ENCODE measurements around the gene DGKQ.

Gene DGKQ

GRCh38 chr4:961351-962230 is 11.8 kb downstream of the DGKQ start:
- DNase-seq (ENCODE audit: low spot score) = no peak

DNA sequence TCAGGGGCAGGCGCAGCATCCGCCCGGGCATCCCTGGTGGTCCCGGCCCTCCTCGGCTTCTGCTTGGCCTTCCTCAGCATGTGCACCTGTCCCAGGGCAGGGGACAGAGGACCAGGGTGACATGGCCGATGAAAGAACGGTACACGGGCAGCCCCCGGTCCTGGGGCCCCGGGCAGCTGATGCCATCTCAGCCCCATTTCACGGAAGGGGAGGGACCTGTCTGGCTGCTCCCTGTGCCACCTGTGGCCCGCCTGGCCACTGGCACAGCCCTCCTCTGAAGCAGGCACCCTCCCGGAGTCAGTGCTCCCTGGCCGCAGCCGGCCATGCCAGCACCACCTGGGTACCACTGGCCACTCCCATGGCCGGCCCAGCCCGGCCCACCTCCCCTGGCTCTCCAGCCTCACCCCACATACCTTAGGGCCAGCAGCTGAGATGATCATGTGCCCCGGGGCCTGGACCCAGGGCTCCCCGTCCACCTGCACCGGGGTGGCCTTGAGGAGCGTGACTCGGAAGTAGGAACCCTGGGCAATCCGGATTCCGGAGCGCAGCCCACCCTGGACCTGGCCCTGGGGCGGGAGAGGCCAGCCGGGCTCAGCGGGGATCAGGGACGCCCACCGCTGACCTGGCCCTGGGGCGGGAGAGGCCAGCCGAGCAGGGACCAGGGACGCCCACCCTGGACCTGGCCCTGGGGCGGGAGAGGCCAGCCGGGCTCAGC is 12.6 kb downstream of the DGKQ start:
- no peak for DNase-seq (ENCODE audit: low spot score)

DNA sequence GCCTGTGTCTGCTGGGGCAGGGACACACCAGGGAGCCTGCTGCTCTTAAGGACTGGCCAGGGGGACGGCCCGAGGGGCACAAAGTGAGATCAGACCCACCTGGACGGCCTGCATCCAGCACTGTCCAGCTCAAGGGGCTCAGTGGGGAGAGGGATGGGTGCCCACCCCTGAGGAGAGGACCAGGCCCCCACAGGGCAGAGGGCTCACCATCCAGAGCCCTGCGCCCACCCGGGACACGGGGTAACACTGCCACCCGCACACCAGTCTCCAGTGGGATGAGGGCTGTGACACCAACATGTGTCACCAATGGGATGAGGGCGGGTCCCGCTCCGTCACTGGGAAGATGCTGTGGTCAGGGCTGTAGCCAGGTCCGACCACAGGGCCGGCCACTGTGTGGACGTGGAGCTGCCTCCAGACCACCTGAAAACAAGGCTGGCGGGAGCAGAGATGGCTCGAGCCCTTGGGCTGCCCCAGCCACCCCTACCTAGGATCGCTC is 13.2 kb downstream of the DGKQ start:
- DNase-seq (ENCODE audit: low spot score) = no peak

DNA sequence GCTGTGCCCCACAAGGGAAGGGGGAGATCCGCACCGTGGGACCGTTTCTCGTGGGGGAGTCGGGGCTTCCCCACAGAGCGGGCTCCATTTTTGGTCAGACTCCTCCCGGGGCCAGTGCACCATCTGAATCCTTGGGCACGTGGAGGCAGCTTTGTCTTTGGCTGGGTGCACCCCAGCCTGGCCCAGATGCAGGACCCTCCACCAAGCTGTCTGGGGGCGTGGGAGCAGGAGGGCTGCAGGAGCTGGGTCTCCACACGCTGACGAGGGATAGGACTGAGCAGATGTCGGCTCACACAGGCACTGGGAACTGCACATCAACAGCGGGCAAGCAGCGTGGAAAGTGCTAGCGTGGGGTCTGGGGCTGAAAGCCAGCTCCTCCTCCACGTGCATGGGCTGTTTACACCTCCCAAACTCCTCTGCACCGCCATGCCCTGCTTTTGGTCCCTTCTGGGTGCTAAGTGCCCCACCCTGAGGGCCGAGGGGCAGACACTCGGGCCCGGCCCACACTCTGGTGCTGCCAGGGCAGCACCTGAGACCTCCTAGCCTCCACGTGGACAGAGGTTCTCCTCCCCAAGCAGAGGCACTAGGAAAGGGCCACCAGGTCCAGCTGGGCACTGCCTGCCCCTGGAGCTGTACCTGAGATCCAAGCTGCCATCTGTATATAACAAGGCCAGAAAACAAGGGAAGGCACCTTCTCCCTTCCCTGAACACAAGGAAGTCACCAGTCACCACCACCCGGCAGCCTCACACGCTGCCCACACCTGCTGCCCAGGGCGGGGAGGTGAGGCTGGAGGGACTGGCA is 13.8 kb downstream of the DGKQ start:
- no peak for DNase-seq (ENCODE audit: low spot score)

- no peak for DNase-seq (ENCODE audit: low spot score)
Measured at GRCh38 chr4:958696-959337, 14.6 kb downstream of the DGKQ start.

- no peak for DNase-seq (ENCODE audit: low spot score)
Measured at GRCh38 chr4:958314-958665, 15.1 kb downstream of the DGKQ start.

DNA sequence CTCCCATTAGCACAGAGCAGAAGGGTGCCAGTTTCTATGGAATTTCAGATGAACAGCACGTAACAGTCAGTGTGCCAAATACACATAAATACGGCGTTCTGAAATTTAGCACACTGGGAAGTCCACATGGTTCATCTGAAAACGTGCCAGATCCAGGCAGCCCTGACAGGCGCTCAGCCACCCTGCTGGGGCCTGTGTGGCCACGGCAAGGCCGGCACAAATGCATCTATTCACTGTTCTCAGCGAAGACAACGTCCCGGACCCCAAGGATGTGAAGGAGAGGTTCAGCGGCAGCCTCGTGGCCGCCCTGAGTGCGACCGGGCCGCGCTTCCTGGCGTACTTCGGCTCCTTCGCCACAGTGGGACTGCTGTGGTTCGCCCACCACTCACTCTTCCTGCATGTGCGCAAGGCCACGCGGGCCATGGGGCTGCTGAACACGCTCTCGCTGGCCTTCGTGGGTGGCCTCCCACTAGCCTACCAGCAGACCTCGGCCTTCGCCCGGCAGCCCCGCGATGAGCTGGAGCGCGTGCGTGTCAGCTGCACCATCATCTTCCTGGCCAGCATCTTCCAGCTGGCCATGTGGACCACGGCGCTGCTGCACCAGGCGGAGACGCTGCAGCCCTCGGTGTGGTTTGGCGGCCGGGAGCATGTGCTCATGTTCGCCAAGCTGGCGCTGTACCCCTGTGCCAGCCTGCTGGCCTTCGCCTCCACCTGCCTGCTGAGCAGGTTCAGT is 15.6 kb downstream of the DGKQ start:
- no peak for DNase-seq (ENCODE audit: low spot score)

DNA sequence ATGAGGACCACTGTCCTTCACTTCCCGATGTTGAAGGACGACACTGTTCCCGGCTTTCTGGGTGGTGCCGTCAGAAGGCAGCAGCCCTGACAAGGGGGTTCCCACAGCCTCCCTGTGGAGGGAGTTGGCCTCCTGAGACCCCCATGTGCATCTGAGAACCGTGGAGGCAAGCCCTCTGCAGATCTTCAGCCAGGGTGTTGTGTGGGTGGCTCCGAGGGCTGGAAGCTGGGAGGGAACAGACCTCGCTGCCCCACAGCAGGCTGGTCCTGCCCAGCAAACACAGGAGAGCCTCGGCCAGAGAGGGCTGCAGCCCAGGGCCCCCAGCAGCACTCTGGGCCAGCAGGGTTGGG is 16.2 kb downstream of the DGKQ start:
- no peak for DNase-seq (ENCODE audit: low spot score)

DNA sequence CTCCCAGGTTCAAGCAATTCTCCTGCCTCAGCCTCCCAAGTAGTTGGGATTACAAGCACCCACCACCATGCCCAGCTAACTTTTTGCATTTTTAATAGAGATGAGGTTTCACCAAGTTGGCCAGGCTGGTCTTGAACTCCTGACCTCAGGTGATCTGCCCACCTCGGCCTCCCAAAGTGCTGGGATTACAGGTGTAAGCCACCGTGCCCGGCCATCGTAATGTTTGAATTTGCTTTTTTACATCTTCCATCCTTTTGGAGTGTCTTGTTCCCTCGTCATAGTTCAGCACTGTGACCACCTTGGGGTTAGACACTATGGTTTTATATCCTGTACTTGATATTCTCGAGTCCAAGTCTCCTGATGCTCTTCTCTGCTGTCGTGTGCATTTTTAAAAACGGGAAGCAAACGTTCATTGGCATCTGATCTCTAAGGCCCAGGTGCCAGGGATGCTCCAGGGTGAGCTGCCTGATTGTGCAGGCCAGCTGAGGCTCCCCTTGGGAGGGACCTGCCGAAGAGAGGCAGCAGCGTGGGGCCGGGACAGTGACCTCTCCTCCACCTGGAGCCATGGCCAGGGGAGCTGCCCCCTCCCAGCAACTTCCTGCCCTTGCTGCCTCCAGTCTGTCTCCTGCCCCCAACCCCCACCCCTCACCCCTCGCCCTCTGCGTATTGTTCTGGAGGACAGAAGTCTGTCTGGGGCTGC is 16.7 kb downstream of the DGKQ start:
- DNase-seq (ENCODE audit: low spot score) = no peak

DNA sequence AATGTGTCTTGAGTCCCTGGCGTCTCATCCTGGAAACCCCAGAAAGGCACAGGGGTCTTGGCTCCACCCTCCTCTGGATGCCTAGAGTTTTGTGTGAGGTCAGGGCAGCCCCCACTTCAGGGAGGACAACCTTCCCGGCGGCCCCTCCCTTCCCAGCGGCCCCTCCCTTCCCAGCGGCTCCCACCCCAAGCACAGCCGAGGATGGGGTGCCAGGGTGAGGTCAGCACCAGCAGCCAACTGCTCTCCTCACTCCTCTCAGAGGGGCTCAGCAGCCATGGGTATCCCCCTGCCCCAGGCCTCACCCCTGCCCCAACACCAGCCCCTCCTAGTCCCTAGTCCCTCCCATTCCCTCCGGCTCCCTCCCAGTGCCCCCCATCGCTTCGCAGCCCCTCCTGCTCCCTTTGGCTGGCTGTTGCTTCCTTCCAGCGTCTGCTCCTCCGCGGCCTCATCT is 17.4 kb downstream of the DGKQ start:
- no peak for DNase-seq (ENCODE audit: low spot score)

DNA sequence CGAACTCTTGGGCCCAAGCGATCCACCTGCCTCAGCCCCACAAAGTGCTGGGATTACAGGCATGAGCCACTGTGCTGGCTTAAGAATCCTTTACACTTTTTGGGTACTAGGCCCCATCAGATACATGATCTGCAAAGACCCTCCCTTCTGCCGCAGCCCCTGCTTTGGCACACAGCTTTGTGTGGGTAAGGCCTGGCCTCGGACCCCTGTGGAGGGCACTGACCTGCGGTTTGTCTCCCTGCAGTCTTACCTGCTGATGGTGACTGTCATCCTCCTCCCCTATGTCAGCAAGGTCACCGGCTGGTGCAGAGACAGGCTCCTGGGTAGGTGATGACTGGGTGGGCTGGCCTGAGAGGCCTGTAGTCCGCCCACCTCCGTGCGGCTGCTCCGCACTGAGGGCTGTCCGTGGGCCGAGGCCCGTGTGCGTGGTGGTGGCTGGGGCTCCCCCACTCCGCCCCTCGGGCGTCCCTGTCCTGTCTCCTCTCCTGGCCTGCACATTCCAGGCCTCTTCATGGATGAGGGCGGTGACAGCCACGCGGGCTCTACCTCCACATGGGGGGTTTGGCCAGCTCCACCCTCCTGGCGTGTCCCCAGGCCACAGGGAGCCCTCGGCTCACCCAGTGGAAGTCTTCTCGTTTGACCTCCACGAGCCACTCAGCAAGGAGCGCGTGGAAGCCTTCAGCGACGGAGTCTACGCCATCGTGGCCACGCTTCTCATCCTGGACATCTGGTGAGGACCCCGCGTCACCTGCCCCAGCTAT is 18.0 kb downstream of the DGKQ start:
- no peak for DNase-seq (ENCODE audit: low spot score)

DNA sequence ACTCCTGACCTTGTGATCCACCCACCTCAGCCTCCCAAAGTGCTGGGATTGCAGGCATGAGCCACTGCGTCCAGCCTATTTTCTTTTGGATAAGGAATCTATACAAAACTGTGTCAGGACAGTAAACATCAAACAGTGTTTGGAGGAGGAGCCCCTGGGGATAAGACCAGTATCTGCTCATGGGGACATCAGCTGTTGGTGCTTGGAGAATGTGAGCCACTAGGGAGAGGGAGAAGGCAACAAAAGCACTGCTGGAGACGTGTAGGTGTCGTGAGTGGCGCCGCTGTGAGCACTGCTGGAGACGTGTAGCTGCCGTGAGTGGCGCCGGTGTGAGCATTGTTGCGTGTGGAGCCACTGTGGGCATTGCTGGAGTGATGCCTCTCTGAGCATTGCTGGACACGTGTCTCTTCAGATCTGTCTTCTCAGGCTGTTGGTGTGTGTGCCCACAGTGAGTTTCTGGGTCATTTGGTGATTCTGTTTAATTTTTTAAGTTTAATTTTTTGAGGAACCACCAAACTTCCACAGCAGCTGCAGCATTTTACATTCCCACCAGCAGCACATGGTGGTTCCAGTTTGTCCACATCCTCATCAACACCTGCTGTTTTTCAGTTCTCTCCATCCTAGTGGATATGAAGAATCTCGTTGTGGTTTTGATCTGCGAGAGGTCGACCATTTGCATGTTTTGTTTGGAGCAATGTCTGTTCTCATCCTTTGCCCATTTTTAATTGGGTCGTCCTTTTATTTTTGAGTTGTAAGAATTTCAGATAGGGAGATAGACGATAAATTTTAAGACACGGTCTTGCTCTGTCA is 19.0 kb downstream of the DGKQ start:
- DNase-seq (ENCODE audit: low spot score) = no peak

GRCh38 chr4:953574-953915 is 19.8 kb downstream of the DGKQ start:
- no peak for DNase-seq (ENCODE audit: low spot score)

- no peak for DNase-seq (ENCODE audit: low spot score)
Measured at GRCh38 chr4:952881-953573, 20.3 kb downstream of the DGKQ start.

DNA sequence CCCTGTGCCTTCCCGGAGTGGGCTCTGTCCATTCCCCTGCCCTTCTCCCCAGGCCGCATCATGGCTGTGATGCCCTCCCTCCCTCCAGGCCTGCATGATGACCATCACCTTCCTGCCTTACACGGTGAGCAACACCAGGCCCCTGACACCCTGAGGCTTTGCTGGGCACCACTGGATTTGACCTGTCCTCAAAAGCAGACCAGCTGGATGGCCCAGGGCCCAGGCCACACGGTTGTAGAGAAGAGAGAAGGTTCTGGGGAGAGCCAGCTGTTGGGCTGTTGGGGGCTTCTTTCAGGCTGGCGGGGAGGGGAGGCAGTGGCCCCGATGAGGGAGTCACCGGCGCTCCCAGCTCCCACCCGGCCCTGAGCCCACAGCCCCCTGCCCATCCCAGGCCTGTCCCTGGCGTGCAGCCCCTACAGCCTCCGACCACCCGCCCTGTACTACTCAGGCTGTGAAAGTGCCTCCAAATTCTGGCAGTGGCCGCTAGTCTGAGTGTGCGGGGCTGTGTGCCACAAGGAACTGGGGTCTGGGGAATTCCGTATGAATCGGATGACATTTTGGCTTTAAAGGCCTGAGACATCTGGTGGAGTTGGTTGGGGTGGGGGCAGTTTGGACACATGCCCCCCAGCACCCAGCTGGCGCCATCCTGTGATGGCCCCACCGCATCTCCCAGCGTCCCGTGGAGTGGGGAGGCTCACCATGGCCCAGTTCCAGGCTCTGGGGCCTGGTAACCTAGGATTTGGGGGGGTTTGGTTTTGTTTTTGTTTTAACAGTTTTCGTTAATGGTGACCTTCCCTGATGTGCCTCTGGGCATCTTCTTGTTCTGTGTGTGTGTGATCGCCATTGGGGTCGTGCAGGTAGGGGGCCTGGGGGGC is 21.5 kb downstream of the DGKQ start:
- DNase-seq (ENCODE audit: low spot score) = no peak

DNA sequence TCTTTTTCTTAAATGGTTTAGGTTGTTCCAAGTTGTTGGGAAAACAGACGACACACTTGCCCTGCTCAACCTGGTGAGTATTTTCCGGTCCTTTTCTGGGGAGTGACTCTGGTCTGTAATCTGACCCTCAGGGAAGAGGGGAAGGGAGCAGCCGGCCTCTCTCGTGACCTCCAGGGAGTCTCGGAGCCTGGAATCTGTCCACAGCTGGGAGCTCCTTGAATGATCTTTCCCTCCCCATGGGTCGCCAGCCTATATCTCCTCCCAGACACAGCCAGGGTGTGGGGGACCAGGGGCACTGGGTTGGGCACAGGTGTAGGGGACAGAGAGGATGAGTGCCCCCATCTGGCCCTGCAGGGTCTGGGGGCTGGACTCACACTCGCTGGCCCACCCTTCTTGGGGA is 22.2 kb downstream of the DGKQ start:
- DNase-seq (ENCODE audit: low spot score) = no peak

GRCh38 chr4:950136-951020 is 23.0 kb downstream of the DGKQ start:
- DNase-seq (ENCODE audit: low spot score) = no peak
